PC-9 (cell line): Measurements from ENCODE around the gene MOK. TPM values are rescaled to one million over a fixed set of nuclear protein-coding genes. Genes with fewer than 3 reads are reported as not detected.

Experiments
- BruUV-seq: library from RNA; stranded (reverse); fragments of 400-500 nt; replicated peaks from 2 replicates; lab custom pipeline; 2021; lab: Mats Ljungman, UMichigan
- CTCF ChIA-PET: fragments of 300-600 bp; sonication (Branson Sonifier 250); formaldehyde crosslinking; loops from one replicate; lab custom pipeline; 2022; ENCODE audit warnings: antibody characterized with exemption; lab: Charles Lee
- POLR2A ChIA-PET: fragments of 300-600 bp; sonication (Branson Sonifier 250); formaldehyde crosslinking; loops from one replicate; lab custom pipeline; 2022; ENCODE audit warnings: antibody characterized with exemption; ENCODE audit not compliant: unreplicated experiment; lab: Charles Lee
- DNase-seq, 2 experiments: peaks; one replicate each; pipeline versions ENCODE4 v3.0.0 to v3.0.0-alpha.2; 2015 to 2022; ENCODE audit warnings: mixed read lengths in 1 of 2
- H2AFZ ChIP-seq: fragments of 200-600 bp; sonication (generic); 2 replicates; pipeline ENCODE4 v1.8.1; 2017; ENCODE audit warnings: antibody characterized with exemption
- H3F3A ChIP-seq: fragments of 200-600 bp; sonication (generic); 2 replicates; pipeline ENCODE4 v1.8.1; 2017; ENCODE audit warnings: antibody characterized with exemption, mild to moderate bottlenecking, low read depth; ENCODE audit not compliant: insufficient read depth
- H3K27ac ChIP-seq: fragments of 200-600 bp; sonication (generic); 2 replicates; pipeline ENCODE4 v1.6.1; 2016; ENCODE audit warnings: mixed run types
- H3K27me3 ChIP-seq: fragments of 200-600 bp; sonication (generic); 2 replicates; pipeline ENCODE4 v1.6.1; 2016; ENCODE audit warnings: low read depth, mixed run types; ENCODE audit not compliant: insufficient read depth
- H3K36me3 ChIP-seq: fragments of 200-600 bp; sonication (generic); 2 replicates; pipeline ENCODE4 v1.6.1; 2016; ENCODE audit warnings: low read depth, mixed run types
- H3K4me1 ChIP-seq: fragments of 200-600 bp; sonication (generic); replicated peaks from 2 replicates; pipeline ENCODE4 v1.6.1; 2016; ENCODE audit warnings: mixed run types; ENCODE audit not compliant: insufficient read depth
- H3K4me2 ChIP-seq: fragments of 200-600 bp; sonication (generic); 2 replicates; pipeline ENCODE4 v1.6.1; 2017; ENCODE audit warnings: mixed run types
- H3K4me3 ChIP-seq: fragments of 200-600 bp; sonication (generic); 2 replicates; pipeline ENCODE4 v1.6.1; 2016; ENCODE audit warnings: mixed run types
- H3K79me2 ChIP-seq: fragments of 200-600 bp; sonication (generic); 2 replicates; pipeline ENCODE4 v1.6.1; 2017; ENCODE audit warnings: low read depth, mixed run types
- H3K9me2 ChIP-seq: fragments of 200-600 bp; sonication (generic); 2 replicates; pipeline ENCODE4 v1.8.1; 2017; ENCODE audit warnings: mild to moderate bottlenecking; ENCODE audit not compliant: insufficient read depth
- H3K9me3 ChIP-seq: fragments of 200-600 bp; sonication (generic); 2 replicates; pipeline ENCODE4 v1.8.1; 2016; ENCODE audit warnings: low read depth; ENCODE audit not compliant: insufficient read depth
- H4K20me1 ChIP-seq: fragments of 200-600 bp; sonication (generic); 2 replicates; pipeline ENCODE4 v1.8.1; 2017; ENCODE audit not compliant: insufficient read depth
- EZH2 ChIP-seq: fragments of 200-600 bp; sonication (generic); IDR thresholded peaks from 2 replicates; pipeline ENCODE4 v1.8.0; 2017; ENCODE audit warnings: antibody characterized with exemption, low read depth
- intact Hi-C: fragments of 100-400 bp; cut with micrococcal nuclease; formaldehyde crosslinking; loops from one replicate; pipeline ENCODE4 v1.10.0; 2022; ENCODE audit not compliant: unreplicated experiment
- total RNA-seq: library from RNA; stranded (reverse); gene quantifications from 2 replicates; pipeline ENCODE4 v1.2.3, GENCODE V29; 2021
- TF ChIP-seq, protein P1 (sequence below): fragments of 200-600 bp; sonication (generic); conservative IDR thresholded peaks from 2 replicates; pipeline ENCODE4 v1.6.1; 2017; ENCODE audit warnings: mixed run types, antibody characterized with exemption, mild to moderate bottlenecking, moderate library complexity

MOK gene
- total RNA-seq, 1 experiment from 2014 or later, result 74.3 TPM

DNA sequence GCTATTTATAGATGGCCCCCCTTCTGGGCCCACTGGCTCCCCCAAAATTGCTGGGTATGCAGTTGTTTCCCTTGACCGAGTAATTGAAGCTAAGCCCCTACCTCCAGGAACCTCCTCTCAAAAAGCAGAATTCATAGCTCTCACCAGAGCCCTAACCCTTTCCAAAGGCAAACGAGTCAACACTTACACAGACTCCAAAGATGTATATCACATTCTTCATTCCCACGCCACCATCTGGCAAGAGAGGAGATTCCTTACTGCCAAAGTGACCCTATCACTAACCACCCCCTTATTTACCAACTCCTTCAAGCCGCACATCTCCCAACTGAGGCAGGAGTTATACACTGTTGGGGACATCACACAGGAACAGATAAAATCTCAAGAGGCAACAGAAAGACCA, 66.8 kb downstream of the MOK start:
- CTCF ChIA-PET, result interaction anchor here (0.6 kb wide), 1 partner anchor 534 kb away, joined by 4 read pairs; no protein-coding TSS in a partner anchor
- DNase-seq, result no peak

DNA sequence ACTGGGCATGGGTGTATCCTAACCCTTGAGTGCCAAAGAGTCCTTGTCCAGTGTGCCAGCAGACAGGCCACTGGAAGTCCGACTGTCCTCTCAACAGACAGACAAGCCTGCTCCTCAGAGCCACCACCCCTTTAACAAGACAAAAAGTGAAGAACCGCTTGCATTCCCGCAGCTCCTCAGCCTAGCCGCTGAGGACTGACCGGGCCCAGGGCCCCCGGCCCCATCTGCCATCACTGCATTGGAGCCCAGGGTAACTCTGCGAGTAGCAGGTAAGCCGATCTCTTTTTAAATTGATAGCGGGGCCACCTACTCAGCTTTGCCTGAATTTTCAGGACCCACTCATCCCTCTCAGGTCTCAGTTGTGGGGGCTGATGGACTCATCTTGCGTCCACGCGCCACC, 68.9 kb downstream of the MOK start:
- no peaks in the 10 kb centered on the region for H3K9me3 ChIP-seq
- intact Hi-C loops, result loop anchor here (10.0 kb wide), 1 partner anchor 531 kb away; no protein-coding TSS in a partner anchor
- ChIA-PET POLR2A (no interaction called here), CTCF (no interaction called here)
- H3K4me3 ChIP-seq, result no peak overlapping the region
- H3K4me2 ChIP-seq, result no peak overlapping the region
- H3K9me2 ChIP-seq, result no peaks in the 10 kb centered on the region
- no TSS peak for BruUV-seq
- no peaks in the 10 kb centered on the region for H3K27me3 ChIP-seq
- H4K20me1 ChIP-seq, result no peaks in the 10 kb centered on the region
- no peak for DNase-seq
- peaks cover 4% of the 10 kb centered on the region for H3K4me1 ChIP-seq
- no peaks in the 10 kb centered on the region for H3K36me3 ChIP-seq
- H3K27ac ChIP-seq, result no peak overlapping the region
- TF ChIP-seq, protein P1, sequence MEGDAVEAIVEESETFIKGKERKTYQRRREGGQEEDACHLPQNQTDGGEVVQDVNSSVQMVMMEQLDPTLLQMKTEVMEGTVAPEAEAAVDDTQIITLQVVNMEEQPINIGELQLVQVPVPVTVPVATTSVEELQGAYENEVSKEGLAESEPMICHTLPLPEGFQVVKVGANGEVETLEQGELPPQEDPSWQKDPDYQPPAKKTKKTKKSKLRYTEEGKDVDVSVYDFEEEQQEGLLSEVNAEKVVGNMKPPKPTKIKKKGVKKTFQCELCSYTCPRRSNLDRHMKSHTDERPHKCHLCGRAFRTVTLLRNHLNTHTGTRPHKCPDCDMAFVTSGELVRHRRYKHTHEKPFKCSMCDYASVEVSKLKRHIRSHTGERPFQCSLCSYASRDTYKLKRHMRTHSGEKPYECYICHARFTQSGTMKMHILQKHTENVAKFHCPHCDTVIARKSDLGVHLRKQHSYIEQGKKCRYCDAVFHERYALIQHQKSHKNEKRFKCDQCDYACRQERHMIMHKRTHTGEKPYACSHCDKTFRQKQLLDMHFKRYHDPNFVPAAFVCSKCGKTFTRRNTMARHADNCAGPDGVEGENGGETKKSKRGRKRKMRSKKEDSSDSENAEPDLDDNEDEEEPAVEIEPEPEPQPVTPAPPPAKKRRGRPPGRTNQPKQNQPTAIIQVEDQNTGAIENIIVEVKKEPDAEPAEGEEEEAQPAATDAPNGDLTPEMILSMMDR, result no peak
- TF ChIP-seq EZH2, result no peak
- no peak overlapping the region for H2AFZ ChIP-seq
- no peaks in the 10 kb centered on the region for H3K79me2 ChIP-seq
- H3F3A ChIP-seq, result no peaks in the 10 kb centered on the region; the same call in 1 of the 2 replicates

More for the DNA sequence above, 66.8 kb downstream of the MOK start:
- intact Hi-C loops, result loop anchor here (10.0 kb wide), 1 partner anchor 533 kb away; no protein-coding TSS in a partner anchor
- Histone ChIP-seq H3K27me3 (no peaks in the 10 kb centered on the region), H3K9me2 (no peaks in the 10 kb centered on the region), H3K4me3 (no peak overlapping the region), H3K9me3 (no peaks in the 10 kb centered on the region), H3F3A (no peaks in the 10 kb centered on the region; the same call in 1 of the 2 replicates), H3K4me1 (peaks cover 4% of the 10 kb centered on the region), H3K27ac (no peak overlapping the region), H3K4me2 (no peak overlapping the region), H3K79me2 (no peaks in the 10 kb centered on the region), H3K36me3 (no peaks in the 10 kb centered on the region), H4K20me1 (no peaks in the 10 kb centered on the region), H2AFZ (no peak overlapping the region)
- POLR2A ChIA-PET, result no interaction called here
- TF ChIP-seq, protein P1, result no peak
- no peak for TF ChIP-seq EZH2
- no TSS peak for BruUV-seq

DNA sequence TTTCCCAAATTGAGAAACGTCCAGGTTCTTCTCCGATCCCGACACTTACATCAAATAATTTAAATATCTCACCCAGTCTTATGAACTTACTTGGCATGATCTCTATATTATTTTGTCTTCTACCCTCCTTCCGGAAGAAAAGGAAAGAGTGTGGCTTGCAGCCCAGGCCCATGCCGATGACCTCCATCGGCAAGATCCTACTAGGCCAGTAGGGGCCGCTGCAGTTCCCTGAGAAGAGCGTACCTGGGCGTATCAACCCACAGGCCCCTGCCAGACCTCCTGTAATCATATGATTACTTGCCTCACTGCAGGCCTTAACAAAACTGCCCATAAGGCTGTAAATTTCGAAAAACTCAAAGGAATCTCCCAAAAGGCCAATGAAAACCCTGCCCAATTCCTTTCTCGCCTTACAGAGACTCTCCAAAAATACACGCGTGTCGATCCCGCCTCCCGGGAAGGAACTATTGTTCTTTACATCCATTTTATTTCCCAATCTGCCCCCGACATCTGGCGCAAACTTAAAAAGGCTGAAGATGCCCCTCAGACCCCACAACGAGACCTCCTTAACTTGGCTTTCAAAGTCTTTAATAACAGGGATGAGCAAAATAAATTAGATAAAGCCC, 69.6 kb downstream of the MOK start:
- H3K27ac ChIP-seq, result peak overlapping the region; percentile 7; the same call in 1 of the 2 replicates
- no peaks in the 10 kb centered on the region for H3K27me3 ChIP-seq
- no peaks in the 10 kb centered on the region for H3K36me3 ChIP-seq
- no peak overlapping the region for H3K4me3 ChIP-seq
- BruUV-seq, result TSS peak; percentile 30
- no peaks in the 10 kb centered on the region for H3K9me3 ChIP-seq
- H4K20me1 ChIP-seq, result no peaks in the 10 kb centered on the region
- intact Hi-C loops, result loop anchor here (1.0 to 10.0 kb wide), 4 partner anchors 45 to 531 kb away; no protein-coding TSS in a partner anchor
- no peaks in the 10 kb centered on the region for H3K9me2 ChIP-seq
- no peaks in the 10 kb centered on the region for H3K79me2 ChIP-seq
- ChIA-PET CTCF (no interaction called here), POLR2A (no interaction called here)
- peaks cover 4% of the 10 kb centered on the region for H3K4me1 ChIP-seq
- H3F3A ChIP-seq, result no peaks in the 10 kb centered on the region; the same call in 1 of the 2 replicates
- 0 out of 2 replicates have a peak overlapping the region, but pooled peaks have one; percentile 5 for H3K4me2 ChIP-seq
- peak; percentile 76 to 92 for DNase-seq
- no peak overlapping the region for H2AFZ ChIP-seq
- no peak for TF ChIP-seq EZH2
- TF ChIP-seq, protein P1, result peak; percentile 99
